Activated effector memory CD4-positive, alpha-beta T cell treated with Interleukin-2 at 50 U/mL for 16 hours (primary cell): ENCODE data around the gene CPNE8.

ENCODE experiments used
- DNase-seq: peaks from one replicate; pipeline ENCODE4 v3.0.0-alpha.2; 2020

CPNE8 gene

DNA sequence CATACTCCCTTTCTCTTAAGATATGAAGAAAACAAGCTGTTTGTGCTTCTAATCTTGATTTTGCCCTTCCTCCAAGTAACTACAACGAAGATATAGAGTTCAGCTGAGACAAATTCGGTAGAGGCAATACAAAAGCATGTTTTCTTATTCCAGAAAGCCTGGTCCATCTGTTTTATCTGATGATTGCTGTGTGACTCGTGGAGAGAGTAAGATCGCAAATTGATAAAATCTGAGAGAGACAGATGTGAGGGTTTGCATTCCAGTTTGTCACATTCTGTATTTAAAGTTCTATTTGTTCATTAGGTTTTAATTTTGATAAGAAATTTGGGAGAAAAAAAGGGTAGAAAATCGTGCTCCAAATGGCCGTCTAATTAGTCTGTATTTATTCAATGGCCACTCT is 192.1 kb downstream of the CPNE8 start:
- no peak for DNase-seq

DNA sequence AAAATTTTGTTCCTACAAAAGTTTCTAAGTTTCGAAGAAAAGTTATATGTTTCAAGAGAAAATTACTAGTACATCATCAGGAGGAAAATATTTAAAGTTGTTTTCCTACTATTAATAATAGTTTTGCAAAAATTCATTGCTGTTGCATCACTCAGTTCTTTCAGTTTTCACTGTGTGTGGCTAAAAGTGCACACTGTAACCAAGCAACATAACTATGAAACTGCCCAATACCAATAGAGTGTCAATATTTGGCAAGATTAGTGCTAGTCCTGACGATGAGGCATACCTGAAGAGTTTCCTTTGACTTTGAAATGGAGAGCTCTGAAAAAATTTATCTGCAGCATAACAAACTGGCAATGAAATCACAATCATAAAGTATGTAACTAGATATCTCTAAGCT is 194.3 kb downstream of the CPNE8 start:
- no peak for DNase-seq

DNA sequence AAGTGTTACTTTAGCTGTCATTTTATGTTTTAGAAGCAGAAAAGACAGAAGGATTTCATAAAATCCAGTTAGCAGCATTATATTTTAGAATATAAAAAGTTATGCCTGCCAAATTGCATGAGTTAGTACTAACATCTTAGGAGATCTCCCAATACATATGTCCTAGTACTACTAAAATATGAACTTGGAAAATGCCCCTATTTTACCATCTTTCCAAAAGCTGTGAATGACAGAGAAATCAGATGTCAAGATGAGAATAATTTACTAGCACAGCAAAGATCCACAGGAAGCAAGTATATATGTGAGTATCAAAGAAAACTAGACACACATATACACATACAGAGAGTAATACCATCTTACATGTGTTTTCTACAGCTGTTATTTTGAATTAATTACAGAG is 196.9 kb downstream of the CPNE8 start:
- no peak for DNase-seq

- no peak for DNase-seq
These were observed 197.7 kb downstream of the CPNE8 start for GRCh38 chr12:38707648-38708047.

- no peak for DNase-seq
These were observed 208.1 kb downstream of the CPNE8 start for GRCh38 chr12:38697289-38697688.

DNA sequence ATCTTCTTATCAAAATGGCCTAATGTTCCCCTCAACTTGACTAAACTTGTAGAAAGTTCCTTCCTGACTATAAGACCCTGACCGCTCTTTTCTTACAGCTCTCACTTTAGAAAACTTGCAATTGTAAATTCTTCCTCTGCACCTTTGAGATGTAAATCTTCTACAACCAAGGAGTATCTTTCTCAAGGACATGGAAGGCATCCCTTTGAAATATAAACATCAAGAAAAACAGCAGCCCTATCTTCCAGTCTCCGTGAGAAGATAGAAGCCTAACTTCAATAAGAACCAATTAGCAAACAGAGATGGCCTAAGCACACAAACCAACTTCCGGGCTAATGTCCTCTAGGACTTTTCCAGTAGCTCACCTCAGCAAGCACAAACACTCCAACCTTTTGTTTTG is 210.3 kb downstream of the CPNE8 start:
- no peak for DNase-seq

GRCh38 chr12:38691164-38691563 is 214.2 kb downstream of the CPNE8 start:
- DNase-seq, result no peak

GRCh38 chr12:38690646-38691045 is 214.7 kb downstream of the CPNE8 start:
- DNase-seq, result no peak

DNA sequence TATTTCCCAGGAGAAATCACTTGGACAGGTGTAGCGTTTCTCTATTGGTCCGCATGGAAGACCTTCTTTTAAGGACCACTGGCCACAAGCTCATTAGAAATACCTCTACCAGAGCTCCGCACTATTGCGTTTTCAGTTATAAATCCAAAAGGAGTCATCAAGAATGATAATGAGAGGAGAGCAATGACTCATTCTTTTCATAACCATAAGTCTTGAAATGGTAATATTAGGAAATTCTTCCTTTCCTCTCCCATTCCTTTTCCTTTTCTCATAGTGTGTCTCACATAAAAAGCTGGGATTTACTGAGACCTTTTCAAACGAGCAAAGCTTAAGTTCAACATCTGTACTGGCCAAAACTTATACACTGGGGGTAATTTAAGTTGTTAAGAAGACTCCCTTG is 215.7 kb downstream of the CPNE8 start:
- DNase-seq, result no peak

- no peak for DNase-seq
These were observed 216.2 kb downstream of the CPNE8 start for GRCh38 chr12:38689195-38689594.

DNA sequence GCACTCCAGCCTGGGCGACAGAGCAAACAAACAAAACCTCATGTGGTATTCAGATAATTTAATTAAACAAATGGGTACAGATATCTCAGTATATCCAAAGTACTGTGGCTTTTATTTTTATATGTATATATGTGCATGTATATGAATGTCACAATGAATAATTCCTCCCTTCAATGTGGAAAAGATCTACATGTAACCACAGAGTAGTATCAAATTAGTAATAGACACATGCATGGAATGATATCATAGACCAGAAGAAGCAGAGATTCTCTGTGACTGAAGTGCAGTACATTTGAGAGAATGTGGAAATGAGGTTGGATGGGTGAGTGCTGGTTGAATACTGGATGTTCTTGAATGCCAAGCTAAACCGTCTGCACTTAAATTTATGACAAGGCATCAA is 222.9 kb downstream of the CPNE8 start:
- DNase-seq, result no peak

GRCh38 chr12:38669530-38669929 is 235.9 kb downstream of the CPNE8 start:
- no peak for DNase-seq

DNA sequence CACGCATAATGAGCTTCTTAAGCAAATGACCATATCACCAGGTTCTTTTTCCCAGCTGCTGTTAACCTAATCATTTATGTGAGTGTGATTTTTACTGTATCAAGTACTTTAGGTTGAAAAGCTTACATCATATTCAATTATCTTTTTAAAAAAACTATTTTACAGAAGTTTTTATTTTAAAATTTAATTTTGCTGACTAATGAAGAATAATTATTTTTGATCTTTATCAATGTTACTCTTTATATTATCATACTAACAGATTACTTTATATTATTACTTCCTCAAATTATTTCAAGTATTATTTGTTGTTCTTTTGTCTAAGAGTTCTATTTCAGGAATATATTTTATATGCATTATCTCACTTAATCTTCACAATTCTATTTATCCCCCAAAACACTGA is 236.3 kb downstream of the CPNE8 start:
- DNase-seq, result no peak

DNA sequence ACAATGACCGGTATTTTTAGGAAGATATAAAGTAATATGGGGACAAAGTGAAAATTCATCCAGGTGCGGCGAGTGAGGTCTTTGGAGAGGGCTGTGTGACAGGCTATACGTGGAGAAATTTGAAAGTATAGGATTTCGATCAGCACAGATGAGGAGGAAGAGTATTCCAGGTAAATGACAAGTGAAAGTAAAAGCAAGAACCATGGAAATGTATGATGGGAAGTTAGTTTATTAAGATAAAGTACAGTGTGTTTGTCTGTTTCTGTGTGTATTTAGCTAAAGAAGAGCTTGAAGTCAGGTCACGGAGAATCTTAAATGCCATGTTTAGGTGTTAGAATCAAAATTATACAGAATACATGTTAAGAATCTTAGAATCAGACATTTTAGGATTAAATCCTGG is 239.0 kb downstream of the CPNE8 start:
- no peak for DNase-seq

DNA sequence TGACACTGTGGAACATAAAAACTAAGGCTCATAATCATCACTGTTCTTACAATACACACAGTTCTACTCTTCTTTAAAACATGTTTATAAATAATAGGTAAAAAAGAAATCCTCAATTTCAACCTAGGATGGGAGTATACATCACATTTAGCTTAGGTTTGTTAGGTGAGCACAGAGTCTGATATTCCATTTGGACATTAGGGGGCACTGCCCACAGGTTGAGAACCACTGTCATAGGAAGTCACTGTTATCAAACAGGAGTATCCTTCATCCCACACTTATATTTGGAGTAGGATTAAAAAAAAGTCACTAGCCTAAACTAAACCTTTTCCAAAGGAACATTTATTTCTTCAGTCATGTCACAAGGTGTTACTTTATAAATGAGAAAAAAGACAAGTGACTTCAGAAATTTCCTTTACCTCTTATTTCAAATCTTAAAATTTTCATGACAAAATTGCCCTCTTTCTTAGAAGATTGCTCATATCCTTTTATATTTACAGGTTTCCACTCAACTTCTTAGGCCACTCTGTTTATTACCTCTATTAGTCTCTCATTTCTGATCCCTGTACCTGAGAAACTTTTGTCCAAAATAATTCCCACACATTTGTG is 240.6 kb downstream of the CPNE8 start:
- DNase-seq, result no peak

GRCh38 chr12:38662829-38663228 is 242.6 kb downstream of the CPNE8 start:
- DNase-seq, result no peak

DNA sequence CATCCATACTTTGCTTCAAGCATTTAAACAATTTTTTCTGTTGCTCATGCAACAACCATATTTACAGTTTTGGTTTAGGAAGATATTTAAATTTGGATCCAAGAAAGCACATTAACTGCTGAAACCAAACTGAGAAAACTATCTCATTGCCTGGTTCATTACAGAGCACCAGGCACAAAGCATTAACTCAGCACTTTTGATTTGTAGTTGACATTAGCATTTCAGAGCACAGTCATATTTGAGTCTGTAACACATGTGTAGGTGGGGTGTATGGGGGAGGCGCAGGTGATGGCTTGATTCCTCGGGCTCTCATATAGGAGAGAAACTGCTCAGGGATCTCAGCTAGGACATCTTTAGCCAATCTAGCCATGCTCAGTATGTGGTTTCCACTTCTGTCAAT is 251.7 kb downstream of the CPNE8 start:
- no peak for DNase-seq

DNA sequence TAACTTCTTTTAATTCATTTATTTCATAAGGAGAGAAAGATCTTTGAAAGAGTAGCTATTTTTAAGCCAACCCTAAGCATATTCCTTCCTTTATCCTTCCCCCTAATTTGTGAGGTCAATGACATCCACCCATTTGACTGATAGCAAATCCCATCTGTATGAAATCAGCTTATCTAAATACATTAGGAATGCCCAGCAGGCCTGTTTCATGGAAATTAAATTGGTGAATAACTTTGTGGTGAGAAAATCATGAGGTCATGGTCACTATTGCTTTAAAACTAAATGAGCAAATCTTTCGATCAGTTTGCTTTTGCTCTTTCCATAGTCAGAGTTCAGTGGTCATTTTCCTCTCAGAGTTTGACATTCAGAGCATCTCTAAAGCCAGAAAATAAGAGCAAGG is 256.6 kb downstream of the CPNE8 start:
- DNase-seq, result no peak

DNA sequence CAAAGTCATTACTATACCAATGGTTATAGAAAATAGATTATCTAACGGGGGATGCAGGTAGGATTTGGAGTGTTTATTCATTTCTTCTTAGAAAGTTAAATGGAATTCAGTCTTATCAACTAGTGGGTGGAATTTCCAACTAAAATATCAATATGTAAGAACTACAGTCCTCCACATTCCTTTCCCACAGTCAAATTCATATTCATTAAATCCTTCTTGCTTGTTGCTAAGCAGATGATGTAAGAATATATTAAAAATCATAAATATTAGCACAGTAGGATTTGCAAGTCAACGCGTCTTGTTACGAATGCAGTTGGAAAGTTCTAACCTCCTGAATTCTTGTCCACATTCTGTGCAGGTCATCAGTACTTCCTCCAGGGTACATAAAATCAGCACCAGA is 259.2 kb downstream of the CPNE8 start:
- DNase-seq, result no peak

DNA sequence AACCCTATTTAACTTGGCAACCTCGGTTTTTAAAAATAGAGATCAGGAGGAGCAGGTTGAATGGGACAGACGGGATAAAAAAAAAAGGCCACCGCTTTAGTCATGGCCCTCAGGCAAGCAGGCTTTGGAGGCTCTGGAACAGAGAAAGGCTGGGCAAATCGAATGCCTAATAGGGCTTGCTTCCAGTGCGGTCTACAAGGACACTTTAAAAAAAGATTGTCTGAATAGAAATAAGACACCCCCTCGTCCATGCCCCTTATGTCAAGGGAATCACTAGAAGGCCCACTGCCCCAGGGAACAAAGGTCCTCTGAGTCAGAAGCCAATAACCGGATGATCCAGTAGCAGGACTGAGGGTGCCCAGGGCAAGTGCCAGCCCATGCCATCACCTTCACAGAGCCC is 265.8 kb downstream of the CPNE8 start:
- DNase-seq, result no peak

DNA sequence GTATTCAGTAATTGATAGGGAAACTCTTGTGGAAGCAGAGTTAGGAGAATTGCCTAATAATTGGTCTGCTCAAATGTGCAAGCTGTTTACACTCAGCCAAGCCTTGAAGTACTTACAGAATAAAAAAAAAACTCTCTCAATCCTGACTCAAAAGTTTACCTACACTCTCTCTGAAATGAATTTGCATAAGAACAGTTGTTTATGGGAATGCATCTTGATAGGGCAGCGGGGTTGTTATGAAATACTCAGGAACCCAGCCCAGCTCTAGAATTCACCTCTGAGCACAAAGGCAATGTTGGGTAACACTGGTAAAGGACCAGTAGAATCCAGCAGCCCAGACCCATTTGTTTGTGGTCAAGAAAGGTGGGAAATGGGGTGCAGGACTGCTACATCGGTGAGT is 267.0 kb downstream of the CPNE8 start:
- DNase-seq, result no peak

- no peak for DNase-seq
These were observed 271.9 kb downstream of the CPNE8 start for GRCh38 chr12:38633511-38633910.

GRCh38 chr12:38629064-38629463 is 276.3 kb downstream of the CPNE8 start:
- no peak for DNase-seq

DNA sequence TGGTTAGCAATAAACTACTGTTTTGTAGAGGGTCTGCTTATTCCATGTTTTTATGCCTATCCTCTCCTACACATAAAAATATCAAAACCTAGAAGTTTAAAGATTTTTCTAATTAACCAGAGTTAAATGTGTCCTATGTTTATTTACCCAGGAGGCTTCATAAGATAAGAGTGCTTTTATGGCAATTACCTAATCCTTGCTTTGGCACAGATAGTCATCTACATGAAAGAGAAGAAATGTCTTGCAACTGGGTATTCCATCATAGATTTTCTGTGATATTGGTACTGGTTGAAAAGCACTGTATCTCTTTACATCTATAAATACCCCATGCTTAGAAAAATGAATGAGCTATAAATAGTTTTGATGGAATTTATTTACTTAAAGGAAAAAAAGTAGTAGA is 277.1 kb downstream of the CPNE8 start:
- DNase-seq, result no peak

DNA sequence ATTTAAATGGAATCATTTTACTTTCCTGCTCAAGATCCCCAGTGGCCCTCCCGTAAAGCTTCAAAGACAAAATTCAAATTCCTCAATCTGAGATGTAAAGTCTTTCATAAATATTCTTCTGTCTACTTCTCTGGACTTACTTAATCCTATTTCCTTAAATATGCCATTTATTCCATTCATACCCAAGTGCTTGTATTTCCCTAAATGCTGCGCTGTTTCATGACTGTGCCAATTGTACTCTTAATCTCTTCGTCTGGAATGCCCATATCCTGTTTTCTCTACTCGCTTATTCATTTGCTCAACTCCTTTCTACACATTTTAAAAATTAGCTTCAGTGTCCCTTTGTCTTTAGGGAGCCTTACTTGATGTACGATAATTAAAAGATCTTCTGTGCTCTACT is 280.1 kb downstream of the CPNE8 start:
- DNase-seq, result no peak

GRCh38 chr12:38614171-38614570 is 291.2 kb downstream of the CPNE8 start:
- DNase-seq, result no peak
